SK-MEL-5 (cell line): ENCODE measurements around the gene SLC2A14. TPM values are rescaled to one million over a fixed set of nuclear protein-coding genes. Genes with fewer than 3 reads are reported as not detected.
"Not testable (repeated sequence)": the region's sequence is repeated elsewhere in the genome, so short reads cannot be mapped to it uniquely, and the experiment has no call there.

Experiments used
- DNase-seq: peaks from one replicate; pipeline ENCODE4 v3.0.0-alpha.2; 2016; ENCODE audit warnings: low read depth, low spot score
- in situ Hi-C: cut with HindIII; loops from 2 replicates; pipeline ENCODE4 v1.10.0; 2016; ENCODE audit warnings: low sequenced_read_pairs, high pct_unique_total_duplicates, low pct_unique_long_range_greater_than_20kb
- polyA plus RNA-seq, 2 experiments: library from polyadenylated mRNA; depleted of rRNA; stranded (reverse); fragments of >200 nt; gene quantifications; 2 replicates each; pipeline ENCODE4 v1.2.3, GENCODE V29; 2015
- total RNA-seq: library from RNA; depleted of rRNA; stranded (reverse); fragments of >200 nt; shearing (Covaris generic); gene quantifications from 2 replicates; pipeline ENCODE4 v1.2.3, GENCODE V29; 2014; rRNA removed

SLC2A14 gene
- not detected in 2 replicates for total RNA-seq
- polyA plus RNA-seq (2015; cell fraction: cytosol; rRNA removed): not detected in 2 replicates
- polyA plus RNA-seq (2015; cell fraction: nucleus; rRNA removed): not detected in 2 replicates

- in situ Hi-C loops: no loop called here
- no peak for DNase-seq
Observed at GRCh38 chr12:7872566-7873319, at the start of gene SLC2A14. SLC2A14 (minus strand) TSS chr12:7872915; CDS start chr12:7869880, 3,035 bp downstream.

GRCh38 chr12:7921181-7921580 lies 48.5 kb upstream of the SLC2A14 start:
- in situ Hi-C loops, DNase-seq: not testable (repeated sequence)

GRCh38 chr12:7918268-7918590 lies 45.5 kb upstream of the SLC2A14 start:
- in situ Hi-C loops, DNase-seq: not testable (repeated sequence)

- in situ Hi-C loops: no loop called here
- no peak for DNase-seq
Observed at GRCh38 chr12:7917392-7918267, 44.9 kb upstream of the SLC2A14 start.

DNA sequence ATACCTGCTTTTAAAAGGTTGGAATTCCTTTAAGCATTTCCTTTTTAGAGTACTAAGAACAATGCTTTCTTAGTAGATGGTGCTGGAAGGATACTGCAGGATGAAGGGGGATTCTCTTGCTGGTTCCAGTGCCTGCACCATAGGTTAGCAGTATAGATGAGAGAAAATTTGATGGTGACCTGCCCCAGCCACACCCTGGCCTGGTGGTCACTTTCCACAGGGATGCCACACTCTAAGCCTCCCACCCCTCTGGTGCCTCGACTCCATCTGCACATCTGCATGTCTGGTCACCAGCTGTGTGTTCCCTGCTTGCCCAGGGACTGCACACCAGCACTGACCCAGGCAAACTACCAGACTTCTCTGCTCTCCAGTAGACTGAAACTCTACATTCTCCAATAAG lies 44.2 kb upstream of the SLC2A14 start:
- DNase-seq: no peak
- in situ Hi-C loops: no loop called here

GRCh38 chr12:7915661-7916403 lies 43.1 kb upstream of the SLC2A14 start:
- in situ Hi-C loops: no loop called here

DNA sequence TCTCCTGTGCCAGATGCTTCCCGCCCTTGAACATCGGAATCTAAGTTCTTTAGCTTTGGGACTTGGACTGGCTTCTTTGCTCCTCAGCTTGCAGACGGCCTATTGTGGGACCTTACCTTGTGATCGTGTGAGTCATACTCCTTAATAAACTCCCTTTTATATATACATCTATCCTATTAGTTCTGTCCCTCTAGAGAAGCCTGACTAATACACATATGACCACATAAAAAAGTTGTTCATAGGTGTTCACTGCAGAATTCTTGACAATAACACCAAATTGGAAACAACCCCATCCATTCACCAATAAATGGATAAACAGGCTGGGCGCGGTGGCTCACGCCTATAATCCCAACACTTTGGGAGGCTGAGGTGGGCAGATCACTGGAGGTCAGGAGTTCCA lies 37.4 kb upstream of the SLC2A14 start:
- peak; percentile 68 for DNase-seq

More at GRCh38 chr12:7915661-7916403, 43.1 kb upstream of the SLC2A14 start:
- DNase-seq: no peak

GRCh38 chr12:7907009-7907408 lies 34.3 kb upstream of the SLC2A14 start:
- peak; percentile 83 for DNase-seq
- in situ Hi-C loops: no loop called here

More for the DNA sequence above, 37.4 kb upstream of the SLC2A14 start:
- in situ Hi-C loops: not testable (repeated sequence)

DNA sequence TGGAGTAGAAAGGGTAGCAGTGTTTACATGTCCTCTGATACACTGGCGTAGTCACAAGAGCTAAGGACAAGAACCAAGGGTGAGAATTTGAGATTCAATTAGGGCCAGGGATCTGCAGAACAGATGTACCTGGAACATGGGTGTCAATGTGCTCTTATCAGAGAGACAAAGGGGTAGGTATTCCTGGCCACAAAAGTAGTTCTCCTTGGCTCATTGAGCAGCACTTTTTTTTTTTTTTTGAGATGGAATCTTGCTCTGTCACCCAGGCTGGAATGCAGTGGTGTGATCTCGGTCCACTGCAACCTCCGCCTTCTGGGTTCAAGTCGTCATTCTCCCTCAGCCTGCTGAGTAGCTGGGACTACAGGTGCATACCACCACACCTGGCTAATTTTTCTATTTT lies 33.6 kb upstream of the SLC2A14 start:
- in situ Hi-C loops: not testable (repeated sequence)

GRCh38 chr12:7905600-7906125 lies 32.9 kb upstream of the SLC2A14 start:
- in situ Hi-C loops, DNase-seq: not testable (repeated sequence)

More for the DNA sequence above, 33.6 kb upstream of the SLC2A14 start:
- DNase-seq: not testable (repeated sequence)

DNA sequence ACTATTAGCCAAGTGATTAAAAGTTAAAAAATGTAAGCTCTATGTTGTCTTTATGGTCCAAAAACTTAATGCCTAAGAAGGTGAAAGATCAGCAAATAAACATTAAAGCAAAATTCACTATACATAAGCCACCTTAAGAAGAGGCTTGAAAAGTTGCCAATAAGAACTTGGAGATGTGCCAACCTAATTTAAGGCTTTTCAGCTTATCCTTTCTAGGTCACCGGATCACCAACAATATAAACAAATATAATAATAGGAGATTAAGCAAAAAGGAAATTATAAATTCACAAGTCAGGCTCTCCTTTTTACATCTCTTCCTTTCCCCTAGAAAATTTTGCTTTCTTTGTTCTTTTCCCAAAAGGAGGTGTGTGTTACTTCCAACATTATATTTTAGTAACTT lies 32.4 kb upstream of the SLC2A14 start:
- in situ Hi-C loops: no loop called here
- DNase-seq: no peak

DNA sequence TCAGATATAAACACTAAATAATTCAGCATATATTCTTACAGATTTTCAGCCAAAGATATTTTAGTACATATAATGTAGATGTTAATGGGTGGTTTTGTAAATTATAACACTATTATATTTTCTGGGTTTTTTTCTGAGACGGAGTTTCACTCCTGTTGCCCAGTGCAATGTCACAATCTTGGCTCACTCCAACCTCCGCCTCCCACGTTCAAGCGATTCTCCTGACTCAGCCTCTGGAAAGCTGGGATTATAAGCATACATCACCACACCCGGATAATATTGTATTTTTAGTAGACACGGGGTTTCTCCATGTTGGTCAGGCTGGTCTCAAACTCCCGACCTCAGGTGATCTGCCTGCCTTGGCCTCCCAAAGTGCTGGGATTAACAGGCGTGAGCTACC lies 29.7 kb upstream of the SLC2A14 start:
- in situ Hi-C loops, DNase-seq: not testable (repeated sequence)

DNA sequence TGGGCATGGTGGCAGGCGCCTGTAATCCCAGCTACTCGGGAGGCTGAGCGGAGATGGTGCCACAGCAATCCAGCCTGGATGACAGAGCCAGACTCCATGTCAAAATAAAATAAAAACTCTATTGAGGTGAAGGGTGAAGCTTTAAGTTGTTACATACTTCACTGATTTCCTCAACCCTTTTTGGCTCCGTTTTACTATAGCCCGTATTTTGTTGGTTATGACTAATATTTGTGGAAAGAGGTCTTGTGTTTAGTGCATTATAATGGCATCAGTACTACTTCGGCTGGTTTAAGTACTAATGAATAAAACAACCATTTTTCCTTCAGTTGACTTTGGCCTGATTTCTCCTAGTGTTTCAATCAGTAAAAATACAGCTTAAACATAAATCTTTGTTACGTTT lies 27.0 kb upstream of the SLC2A14 start:
- in situ Hi-C loops: no loop called here

GRCh38 chr12:7896726-7897125 lies 24.0 kb upstream of the SLC2A14 start:
- in situ Hi-C loops, DNase-seq: not testable (repeated sequence)

More for the DNA sequence above, 27.0 kb upstream of the SLC2A14 start:
- no peak for DNase-seq

GRCh38 chr12:7892186-7892980 lies 19.7 kb upstream of the SLC2A14 start:
- no peak for DNase-seq
- in situ Hi-C loops: no loop called here

DNA sequence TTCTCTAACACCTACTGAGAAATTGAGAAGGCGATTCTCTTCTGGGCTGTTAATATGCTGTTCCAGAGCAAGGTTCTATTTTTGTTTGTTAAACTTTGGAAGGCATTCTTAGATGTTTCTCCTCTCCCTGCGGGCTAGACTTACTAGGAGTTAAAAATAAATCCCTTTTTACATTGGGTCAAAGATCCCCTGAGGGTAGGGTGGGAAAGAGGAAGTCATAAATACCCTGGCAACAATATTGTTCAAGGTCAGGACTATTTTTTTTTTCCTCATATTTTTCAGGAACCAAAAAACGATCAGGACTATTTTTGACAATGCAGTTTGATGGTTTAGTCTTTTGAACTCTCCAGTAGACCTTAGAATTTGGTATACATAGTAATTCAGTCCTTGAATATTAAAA lies 12.0 kb upstream of the SLC2A14 start:
- in situ Hi-C loops: no loop called here
- peak; percentile 19 for DNase-seq

GRCh38 chr12:7881736-7882120 lies 9.0 kb upstream of the SLC2A14 start:
- in situ Hi-C loops, DNase-seq: not testable (repeated sequence)
